WTC11 (cell line): ENCODE measurements around the gene ST8SIA1. TPM values are rescaled to one million over a fixed set of nuclear protein-coding genes. Genes with fewer than 3 reads are reported as not detected.

Experiments
- ATAC-seq: fragments of 200-7000 bp; cut with Tn5 transposase; 2 replicates; pipeline ENCODE4 v1.10.0; 2021; ENCODE audit warnings: mild to moderate bottlenecking, moderate library complexity
- CTCF ChIA-PET: fragments of 300-600 bp; sonication (Branson Sonifier 250); formaldehyde crosslinking; loops from one replicate; lab custom pipeline; 2021; ENCODE audit warnings: antibody characterized with exemption; lab: Charles Lee
- POLR2A ChIA-PET: fragments of 350-600 bp; sonication (Branson Sonifier 250); formaldehyde crosslinking; loops from one replicate; lab custom pipeline; 2021; ENCODE audit warnings: antibody characterized with exemption; lab: Charles Lee
- DNase-seq: peaks from one replicate; pipeline ENCODE4 v3.0.0; 2021; ENCODE audit warnings: low spot score
- H3K27ac Mint-ChIP-seq: 2 replicates; pipeline ENCODE4 v1.8.0; 2021; ENCODE audit warnings: mixed read lengths
- H3K27me3 Mint-ChIP-seq: 2 replicates; pipeline ENCODE4 v1.8.0; 2021; ENCODE audit warnings: low read depth, mild to moderate bottlenecking, moderate library complexity, mixed read lengths
- H3K36me3 Mint-ChIP-seq: 2 replicates; pipeline ENCODE4 v1.8.0; 2021; ENCODE audit warnings: mixed read lengths
- H3K4me1 Mint-ChIP-seq: 2 replicates; pipeline ENCODE4 v1.8.0; 2022; ENCODE audit warnings: mixed read lengths
- H3K4me3 Mint-ChIP-seq: 2 replicates; pipeline ENCODE4 v1.8.0; 2021; ENCODE audit warnings: mild to moderate bottlenecking, moderate library complexity, mixed read lengths
- H3K9me3 Mint-ChIP-seq: 2 replicates; pipeline ENCODE4 v1.8.0; 2021; ENCODE audit warnings: mixed read lengths
- ATF2 ChIP-seq: sonication (generic); formaldehyde crosslinking; IDR thresholded peaks from 2 replicates; pipeline ENCODE4 v1.8.1; 2022; ENCODE audit warnings: low read depth, missing genetic modification reagents, borderline replicate concordance
- ESRRA ChIP-seq: sonication (generic); formaldehyde crosslinking; IDR thresholded peaks from 2 replicates; pipeline ENCODE4 v1.8.1; 2022; ENCODE audit warnings: mild to moderate bottlenecking, missing genetic modification reagents, borderline replicate concordance
- HMGA2 ChIP-seq: fragments of 250-450 bp; sonication (Bioruptor Pico); IDR thresholded peaks from 2 replicates; pipeline ENCODE4 v1.4.0; 2021; ENCODE audit warnings: mild to moderate bottlenecking, moderate library complexity
- JAZF1 ChIP-seq: fragments of 250-450 bp; sonication (Bioruptor Pico); IDR thresholded peaks from 2 replicates; pipeline ENCODE4 v1.9.0; 2021; ENCODE audit warnings: moderate library complexity, mild to moderate bottlenecking, inconsistent platforms
- KAT7 ChIP-seq: sonication (generic); formaldehyde crosslinking; IDR thresholded peaks from 2 replicates; pipeline ENCODE4 v1.8.1; 2023; ENCODE audit warnings: missing genetic modification reagents, mild to moderate bottlenecking, borderline replicate concordance
- NFATC4 ChIP-seq: fragments of 250-450 bp; sonication (Bioruptor Pico); IDR thresholded peaks from 2 replicates; pipeline ENCODE4 v1.9.0; 2021; ENCODE audit warnings: mild to moderate bottlenecking
- TP53 ChIP-seq: sonication (generic); formaldehyde crosslinking; IDR thresholded peaks from 2 replicates; pipeline ENCODE4 v1.8.1; 2023; ENCODE audit warnings: mild to moderate bottlenecking, missing genetic modification reagents
- ZBTB43 ChIP-seq: sonication (generic); formaldehyde crosslinking; IDR thresholded peaks from 2 replicates; pipeline ENCODE4 v1.8.1; 2023; ENCODE audit warnings: mild to moderate bottlenecking, missing genetic modification reagents
- ZNF121 ChIP-seq: sonication (generic); formaldehyde crosslinking; IDR thresholded peaks from 2 replicates; pipeline ENCODE4 v1.8.0; 2023; ENCODE audit warnings: missing genetic modification reagents
- ZNF232 ChIP-seq: sonication (generic); formaldehyde crosslinking; IDR thresholded peaks from 2 replicates; pipeline ENCODE4 v1.8.0; 2022; ENCODE audit warnings: mild to moderate bottlenecking, missing genetic modification reagents
- ZNF281 ChIP-seq: sonication (generic); formaldehyde crosslinking; IDR thresholded peaks from 2 replicates; pipeline ENCODE4 v1.8.0; 2023; ENCODE audit warnings: mild to moderate bottlenecking, missing genetic modification reagents
- total RNA-seq: library from RNA; stranded (reverse); gene quantifications from 3 replicates; pipeline ENCODE4 v1.2.3, GENCODE V29; 2021
- TF ChIP-seq, protein P1 (sequence below): sonication (generic); formaldehyde crosslinking; IDR thresholded peaks from 2 replicates; pipeline ENCODE4 v1.8.1; 2023; ENCODE audit warnings: mild to moderate bottlenecking, missing genetic modification reagents, moderate library complexity
- TF ChIP-seq, protein P2 (sequence below): fragments of 250-450 bp; sonication (Bioruptor Pico); IDR thresholded peaks from 2 replicates; pipeline ENCODE4 v1.8.0; 2021; ENCODE audit warnings: mild to moderate bottlenecking
- TF ChIP-seq, protein P3 (sequence below): sonication (generic); formaldehyde crosslinking; IDR thresholded peaks from 2 replicates; pipeline ENCODE4 v1.8.1; 2023; ENCODE audit warnings: mild to moderate bottlenecking, missing genetic modification reagents, borderline replicate concordance
- TF ChIP-seq, protein P4 (sequence below): sonication (generic); formaldehyde crosslinking; IDR thresholded peaks from 2 replicates; pipeline ENCODE4 v1.8.1; 2022; ENCODE audit warnings: missing genetic modification reagents, borderline replicate concordance

Gene ST8SIA1
- total RNA-seq, 1 experiment from 2014 or later = 2.3 TPM

DNA sequence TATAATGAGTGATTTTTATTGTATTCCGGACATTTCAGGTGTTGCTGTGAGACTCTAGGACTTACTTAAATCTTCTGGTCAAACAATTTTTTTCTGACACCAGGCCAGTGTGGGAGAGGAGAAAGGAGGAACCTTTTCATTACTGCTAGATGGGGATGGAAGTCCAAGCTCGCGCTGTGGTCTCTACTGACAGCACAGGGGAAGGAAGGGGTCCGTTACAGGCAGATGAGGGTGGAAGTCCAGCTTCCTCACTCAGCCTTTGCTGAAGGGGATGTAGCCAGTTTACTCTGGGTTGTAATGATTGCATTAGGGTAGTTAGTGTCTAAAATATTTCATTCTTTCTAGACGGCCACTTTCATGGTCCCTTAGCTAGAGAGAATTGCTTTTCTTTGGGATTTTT, 26.3 kb upstream of the ST8SIA1 start (continued):
- TF ChIP-seq ESRRA (CRISPR knock-in tag) = no peak
- no peak for TF ChIP-seq ZNF281 (CRISPR knock-in tag)
- no peak for TF ChIP-seq ATF2 (CRISPR knock-in tag)

GRCh38 chr12:22357531-22357930, 23.0 kb upstream of the ST8SIA1 start:
- no peaks in the 10 kb centered on the region for H3K9me3 Mint-ChIP-seq
- no peaks in the 10 kb centered on the region for H3K27me3 Mint-ChIP-seq
- ATAC-seq (no peak), DNase-seq (no peak)
- no peak overlapping the region for H3K4me3 Mint-ChIP-seq
- H3K4me1 Mint-ChIP-seq = no peaks in the 10 kb centered on the region
- CTCF ChIA-PET = no interaction called here
- TF ChIP-seq, protein P1, sequence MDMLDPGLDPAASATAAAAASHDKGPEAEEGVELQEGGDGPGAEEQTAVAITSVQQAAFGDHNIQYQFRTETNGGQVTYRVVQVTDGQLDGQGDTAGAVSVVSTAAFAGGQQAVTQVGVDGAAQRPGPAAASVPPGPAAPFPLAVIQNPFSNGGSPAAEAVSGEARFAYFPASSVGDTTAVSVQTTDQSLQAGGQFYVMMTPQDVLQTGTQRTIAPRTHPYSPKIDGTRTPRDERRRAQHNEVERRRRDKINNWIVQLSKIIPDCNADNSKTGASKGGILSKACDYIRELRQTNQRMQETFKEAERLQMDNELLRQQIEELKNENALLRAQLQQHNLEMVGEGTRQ = no peak
- TF ChIP-seq TP53 = no peak
- TF ChIP-seq, protein P2, sequence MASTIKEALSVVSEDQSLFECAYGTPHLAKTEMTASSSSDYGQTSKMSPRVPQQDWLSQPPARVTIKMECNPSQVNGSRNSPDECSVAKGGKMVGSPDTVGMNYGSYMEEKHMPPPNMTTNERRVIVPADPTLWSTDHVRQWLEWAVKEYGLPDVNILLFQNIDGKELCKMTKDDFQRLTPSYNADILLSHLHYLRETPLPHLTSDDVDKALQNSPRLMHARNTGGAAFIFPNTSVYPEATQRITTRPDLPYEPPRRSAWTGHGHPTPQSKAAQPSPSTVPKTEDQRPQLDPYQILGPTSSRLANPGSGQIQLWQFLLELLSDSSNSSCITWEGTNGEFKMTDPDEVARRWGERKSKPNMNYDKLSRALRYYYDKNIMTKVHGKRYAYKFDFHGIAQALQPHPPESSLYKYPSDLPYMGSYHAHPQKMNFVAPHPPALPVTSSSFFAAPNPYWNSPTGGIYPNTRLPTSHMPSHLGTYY (CRISPR knock-in tag) = no peak
- no peak for TF ChIP-seq ESRRA (CRISPR knock-in tag)
- no peak for TF ChIP-seq ZNF121 (CRISPR knock-in tag)
- no peak for TF ChIP-seq KAT7 (CRISPR knock-in tag)
- POLR2A ChIA-PET = no interaction called here
- no peaks in the 10 kb centered on the region for H3K36me3 Mint-ChIP-seq
- no peak overlapping the region for H3K27ac Mint-ChIP-seq

DNA sequence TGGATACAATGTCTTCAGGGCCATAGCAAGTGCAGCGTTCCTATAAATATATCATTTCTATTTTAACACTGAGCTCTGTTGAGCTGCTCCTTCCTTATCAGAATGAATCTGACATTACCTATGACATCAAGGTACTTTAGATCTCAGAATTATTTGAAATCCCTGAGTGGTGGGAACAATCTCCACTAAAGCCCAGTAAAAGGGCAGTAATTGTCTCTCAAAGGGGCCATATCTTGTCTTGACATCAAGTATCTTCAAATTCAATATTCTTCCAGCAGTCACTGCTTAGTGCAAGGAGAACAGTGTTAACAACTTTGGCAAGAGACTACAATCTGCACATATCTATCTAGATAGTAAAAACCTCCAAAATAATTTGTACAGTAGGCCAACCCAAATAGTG, 21.7 kb upstream of the ST8SIA1 start:
- ChIA-PET POLR2A (no interaction called here), CTCF (no interaction called here)
- Mint-ChIP-seq H3K4me1 (no peaks in the 10 kb centered on the region), H3K27ac (no peak overlapping the region), H3K9me3 (no peaks in the 10 kb centered on the region), H3K4me3 (no peak overlapping the region), H3K36me3 (no peaks in the 10 kb centered on the region), H3K27me3 (no peaks in the 10 kb centered on the region)
- TF ChIP-seq ZNF232 (CRISPR knock-in tag) = no peak
- no peak for TF ChIP-seq NFATC4 (CRISPR knock-in tag)
- TF ChIP-seq HMGA2 = no peak
- no peak for TF ChIP-seq JAZF1 (CRISPR knock-in tag)
- TF ChIP-seq, protein P3, sequence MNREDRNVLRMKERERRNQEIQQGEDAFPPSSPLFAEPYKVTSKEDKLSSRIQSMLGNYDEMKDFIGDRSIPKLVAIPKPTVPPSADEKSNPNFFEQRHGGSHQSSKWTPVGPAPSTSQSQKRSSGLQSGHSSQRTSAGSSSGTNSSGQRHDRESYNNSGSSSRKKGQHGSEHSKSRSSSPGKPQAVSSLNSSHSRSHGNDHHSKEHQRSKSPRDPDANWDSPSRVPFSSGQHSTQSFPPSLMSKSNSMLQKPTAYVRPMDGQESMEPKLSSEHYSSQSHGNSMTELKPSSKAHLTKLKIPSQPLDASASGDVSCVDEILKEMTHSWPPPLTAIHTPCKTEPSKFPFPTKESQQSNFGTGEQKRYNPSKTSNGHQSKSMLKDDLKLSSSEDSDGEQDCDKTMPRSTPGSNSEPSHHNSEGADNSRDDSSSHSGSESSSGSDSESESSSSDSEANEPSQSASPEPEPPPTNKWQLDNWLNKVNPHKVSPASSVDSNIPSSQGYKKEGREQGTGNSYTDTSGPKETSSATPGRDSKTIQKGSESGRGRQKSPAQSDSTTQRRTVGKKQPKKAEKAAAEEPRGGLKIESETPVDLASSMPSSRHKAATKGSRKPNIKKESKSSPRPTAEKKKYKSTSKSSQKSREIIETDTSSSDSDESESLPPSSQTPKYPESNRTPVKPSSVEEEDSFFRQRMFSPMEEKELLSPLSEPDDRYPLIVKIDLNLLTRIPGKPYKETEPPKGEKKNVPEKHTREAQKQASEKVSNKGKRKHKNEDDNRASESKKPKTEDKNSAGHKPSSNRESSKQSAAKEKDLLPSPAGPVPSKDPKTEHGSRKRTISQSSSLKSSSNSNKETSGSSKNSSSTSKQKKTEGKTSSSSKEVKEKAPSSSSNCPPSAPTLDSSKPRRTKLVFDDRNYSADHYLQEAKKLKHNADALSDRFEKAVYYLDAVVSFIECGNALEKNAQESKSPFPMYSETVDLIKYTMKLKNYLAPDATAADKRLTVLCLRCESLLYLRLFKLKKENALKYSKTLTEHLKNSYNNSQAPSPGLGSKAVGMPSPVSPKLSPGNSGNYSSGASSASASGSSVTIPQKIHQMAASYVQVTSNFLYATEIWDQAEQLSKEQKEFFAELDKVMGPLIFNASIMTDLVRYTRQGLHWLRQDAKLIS (CRISPR knock-in tag) = no peak
- TF ChIP-seq, protein P4, sequence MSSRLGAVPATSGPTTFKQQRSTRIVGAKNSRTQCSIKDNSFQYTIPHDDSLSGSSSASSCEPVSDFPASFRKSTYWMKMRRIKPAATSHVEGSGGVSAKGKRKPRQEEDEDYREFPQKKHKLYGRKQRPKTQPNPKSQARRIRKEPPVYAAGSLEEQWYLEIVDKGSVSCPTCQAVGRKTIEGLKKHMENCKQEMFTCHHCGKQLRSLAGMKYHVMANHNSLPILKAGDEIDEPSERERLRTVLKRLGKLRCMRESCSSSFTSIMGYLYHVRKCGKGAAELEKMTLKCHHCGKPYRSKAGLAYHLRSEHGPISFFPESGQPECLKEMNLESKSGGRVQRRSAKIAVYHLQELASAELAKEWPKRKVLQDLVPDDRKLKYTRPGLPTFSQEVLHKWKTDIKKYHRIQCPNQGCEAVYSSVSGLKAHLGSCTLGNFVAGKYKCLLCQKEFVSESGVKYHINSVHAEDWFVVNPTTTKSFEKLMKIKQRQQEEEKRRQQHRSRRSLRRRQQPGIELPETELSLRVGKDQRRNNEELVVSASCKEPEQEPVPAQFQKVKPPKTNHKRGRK (CRISPR knock-in tag) = no peak
- TF ChIP-seq ZBTB43 = no peak
- DNase-seq (no peak), ATAC-seq (no peak)
